H7 (cell line): ENCODE data around the gene CNTFR. TPM values are rescaled to one million over a fixed set of nuclear protein-coding genes. Genes with fewer than 3 reads are reported as not detected.

Experiments
- DNase-seq: peaks from one replicate; pipeline ENCODE4 v3.0.0; 2012
- H3K27me3 ChIP-seq: 2 replicates; pipeline ENCODE4 v1.6.0; 2011; ENCODE audit warnings: mild to moderate bottlenecking, low read length; ENCODE audit not compliant: control insufficient read depth, insufficient read depth
- H3K36me3 ChIP-seq: replicated peaks from 2 replicates; pipeline ENCODE4 v1.5.1; 2011; ENCODE audit warnings: low read length; ENCODE audit not compliant: control insufficient read depth, insufficient read depth
- H3K4me3 ChIP-seq: 2 replicates; pipeline ENCODE4 v1.5.1; 2011; ENCODE audit warnings: low read depth, mild to moderate bottlenecking, control low read depth, low read length, moderate library complexity; ENCODE audit not compliant: insufficient read depth
- total RNA-seq: library from RNA; depleted of rRNA; stranded (reverse); fragments of >200 nt; shearing (Covaris generic); gene quantifications from 2 replicates; pipeline ENCODE4 v1.2.3, GENCODE V29; 2014

The CNTFR gene
- total RNA-seq, 1 experiment from 2014 or later, result 43.2 TPM

DNA sequence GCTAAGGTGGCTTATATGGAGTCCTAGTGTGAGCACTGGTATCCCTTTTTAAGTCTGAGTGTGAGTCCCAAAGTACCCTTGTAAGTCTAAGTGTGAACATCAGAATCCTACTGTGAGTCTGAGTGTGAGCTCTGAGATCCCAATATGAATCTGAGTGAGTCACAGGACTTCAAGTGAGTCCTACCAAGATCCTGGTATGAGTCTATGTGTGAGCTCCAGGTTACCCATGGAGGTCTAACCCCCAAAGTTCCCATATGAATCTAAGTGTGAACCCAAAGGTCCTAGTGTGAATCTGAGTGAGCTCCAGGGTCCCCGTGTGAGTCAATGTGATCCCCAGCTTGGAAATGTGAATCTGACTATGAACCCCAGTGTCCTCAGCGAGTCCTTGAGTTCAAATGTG, 2.3 kb downstream of the CNTFR start:
- Histone ChIP-seq H3K36me3 (no peaks in the 10 kb centered on the region), H3K27me3 (peaks cover 86% of the 10 kb centered on the region), H3K4me3 (no peak overlapping the region)
- DNase-seq, result no peak

GRCh38 chr9:34585946-34586669, 3.4 kb downstream of the CNTFR start:
- H3K36me3 ChIP-seq, result no peaks in the 10 kb centered on the region
- no peak overlapping the region for H3K4me3 ChIP-seq
- DNase-seq, result no peak
- H3K27me3 ChIP-seq, result peaks cover 78% of the 10 kb centered on the region

DNA sequence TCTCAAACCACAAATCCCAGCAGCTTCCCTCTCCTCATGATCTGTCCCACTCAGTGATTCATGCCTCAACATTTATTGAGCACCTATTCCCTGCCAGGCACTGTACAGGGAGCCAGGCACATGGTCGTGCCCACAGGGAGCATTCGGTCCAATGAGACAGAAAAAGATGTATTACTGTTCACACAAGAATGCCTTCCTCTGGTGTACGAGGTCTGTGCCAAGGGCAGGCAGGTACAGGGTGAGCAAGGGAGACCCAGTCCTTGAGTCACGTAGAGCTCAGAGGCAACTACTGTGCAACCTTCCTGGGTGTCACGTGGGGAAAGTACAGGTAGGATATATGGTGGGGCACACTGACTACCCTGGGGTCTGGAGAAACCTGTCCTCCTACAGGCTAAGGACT, 4.6 kb downstream of the CNTFR start:
- no peak for DNase-seq
- Histone ChIP-seq H3K36me3 (no peaks in the 10 kb centered on the region), H3K27me3 (peaks cover 77% of the 10 kb centered on the region), H3K4me3 (no peak overlapping the region)

GRCh38 chr9:34582787-34583186, 6.7 kb downstream of the CNTFR start:
- Histone ChIP-seq H3K27me3 (peaks cover 76% of the 10 kb centered on the region), H3K36me3 (no peaks in the 10 kb centered on the region), H3K4me3 (no peak overlapping the region)
- no peak for DNase-seq

- Histone ChIP-seq H3K36me3 (no peaks in the 10 kb centered on the region), H3K27me3 (peaks cover 68% of the 10 kb centered on the region), H3K4me3 (no peak overlapping the region)
- no peak for DNase-seq
Measured at GRCh38 chr9:34581318-34581717, 8.2 kb downstream of the CNTFR start.

- H3K27me3 ChIP-seq, result peaks cover 60% of the 10 kb centered on the region
- no peak overlapping the region for H3K4me3 ChIP-seq
- DNase-seq, result peak; percentile 67
- H3K36me3 ChIP-seq, result no peaks in the 10 kb centered on the region
Measured at GRCh38 chr9:34580358-34580757, 9.2 kb downstream of the CNTFR start.

GRCh38 chr9:34579808-34580163, 9.7 kb downstream of the CNTFR start:
- Histone ChIP-seq H3K27me3 (peaks cover 54% of the 10 kb centered on the region), H3K36me3 (no peaks in the 10 kb centered on the region), H3K4me3 (no peak overlapping the region)
- peak; percentile 32 for DNase-seq

DNA sequence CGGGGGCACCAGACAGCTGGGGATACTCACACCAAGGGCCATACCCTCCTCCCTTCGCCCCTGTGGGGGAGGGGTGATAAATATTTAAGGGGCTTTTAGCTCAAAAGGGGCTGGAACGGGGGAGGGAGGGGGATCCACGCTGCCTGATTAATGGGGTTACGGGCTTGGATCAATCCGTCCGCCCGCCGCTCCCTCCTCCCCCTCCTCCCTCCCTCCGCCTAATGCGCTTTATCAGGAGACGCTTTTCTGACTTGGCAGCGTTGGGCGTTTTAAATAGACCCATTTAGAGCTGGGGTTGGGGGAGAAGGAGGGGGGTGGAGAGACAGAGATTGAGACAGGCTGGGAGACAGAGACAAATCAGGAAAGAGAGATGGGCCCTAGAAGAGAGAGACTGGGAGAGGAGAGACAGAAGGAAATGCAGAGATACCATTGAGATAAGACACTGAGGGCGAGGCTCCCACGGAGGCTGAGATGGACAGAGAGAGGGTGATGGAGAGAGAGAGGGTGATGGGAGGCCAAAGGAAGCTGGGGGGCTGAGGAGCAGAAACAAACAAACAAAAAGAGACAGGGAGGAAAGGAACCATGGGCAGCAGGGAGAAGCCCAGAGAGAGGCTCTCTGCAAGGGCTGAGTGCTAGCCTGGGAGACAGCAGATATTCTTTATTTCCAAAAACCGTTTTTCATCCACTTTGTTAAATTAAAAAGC, 10.3 kb downstream of the CNTFR start:
- H3K27me3 ChIP-seq, result peaks cover 49% of the 10 kb centered on the region
- no peaks in the 10 kb centered on the region for H3K36me3 ChIP-seq
- peak; percentile 81 for DNase-seq
- H3K4me3 ChIP-seq, result peak overlapping the region; percentile 16; the same call in 1 of the 2 replicates

GRCh38 chr9:34578241-34579103, 11.1 kb downstream of the CNTFR start:
- peak; percentile 91 for DNase-seq
- H3K27me3 ChIP-seq, result peaks cover 44% of the 10 kb centered on the region
- H3K36me3 ChIP-seq, result no peaks in the 10 kb centered on the region
- H3K4me3 ChIP-seq, result peak overlapping the region; percentile 44

DNA sequence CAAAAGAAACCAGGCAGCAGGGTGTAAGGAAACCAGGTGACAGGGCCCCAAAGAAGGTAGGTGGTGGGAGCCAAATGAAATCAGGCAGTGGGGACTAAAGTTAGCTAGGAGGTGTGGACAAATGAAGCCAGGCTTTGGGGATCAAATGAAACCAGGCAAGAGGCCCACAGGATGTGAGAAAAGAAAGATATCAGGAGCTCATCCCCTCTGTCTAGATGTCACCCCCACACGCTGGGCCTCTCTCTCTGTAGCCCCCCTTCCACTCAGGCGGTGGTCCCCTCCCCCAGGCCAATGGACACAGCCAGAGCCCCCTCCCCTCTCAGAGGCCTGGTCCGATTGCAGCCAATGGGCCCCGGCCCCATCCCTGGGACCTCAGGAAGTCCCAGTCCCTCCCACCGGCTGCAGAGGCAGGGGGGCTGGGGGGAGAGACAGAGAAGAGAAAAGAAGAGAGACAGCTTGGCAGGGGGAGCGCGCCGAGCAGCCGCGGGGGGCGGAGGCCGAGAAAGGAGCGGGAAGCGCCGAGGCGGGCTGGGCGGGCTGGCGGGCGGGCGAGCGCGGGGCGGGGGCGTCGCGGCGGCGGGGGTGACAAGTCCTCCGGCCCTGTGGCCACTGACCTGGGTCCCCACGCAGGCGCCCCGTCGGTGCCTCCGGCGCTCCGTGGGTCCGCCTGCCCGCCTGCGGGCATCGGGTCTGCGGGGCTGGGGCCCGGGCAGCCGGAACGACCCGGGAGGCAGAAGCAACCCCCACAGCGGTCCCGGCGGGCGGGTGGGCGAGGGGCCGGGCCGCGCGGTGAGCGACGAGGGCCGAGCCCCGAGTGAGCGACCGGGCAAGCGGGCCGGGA, 11.9 kb downstream of the CNTFR start:
- DNase-seq, result peak; percentile 91
- peaks cover 41% of the 10 kb centered on the region for H3K27me3 ChIP-seq

GRCh38 chr9:34576597-34577399, 12.7 kb downstream of the CNTFR start:
- H3K36me3 ChIP-seq, result no peaks in the 10 kb centered on the region
- no peak overlapping the region for H3K4me3 ChIP-seq
- H3K27me3 ChIP-seq, result peaks cover 40% of the 10 kb centered on the region
- DNase-seq, result peak; percentile 88

More for the DNA sequence above, 11.9 kb downstream of the CNTFR start:
- H3K4me3 ChIP-seq, result peak overlapping the region; percentile 44
- H3K36me3 ChIP-seq, result no peaks in the 10 kb centered on the region

DNA sequence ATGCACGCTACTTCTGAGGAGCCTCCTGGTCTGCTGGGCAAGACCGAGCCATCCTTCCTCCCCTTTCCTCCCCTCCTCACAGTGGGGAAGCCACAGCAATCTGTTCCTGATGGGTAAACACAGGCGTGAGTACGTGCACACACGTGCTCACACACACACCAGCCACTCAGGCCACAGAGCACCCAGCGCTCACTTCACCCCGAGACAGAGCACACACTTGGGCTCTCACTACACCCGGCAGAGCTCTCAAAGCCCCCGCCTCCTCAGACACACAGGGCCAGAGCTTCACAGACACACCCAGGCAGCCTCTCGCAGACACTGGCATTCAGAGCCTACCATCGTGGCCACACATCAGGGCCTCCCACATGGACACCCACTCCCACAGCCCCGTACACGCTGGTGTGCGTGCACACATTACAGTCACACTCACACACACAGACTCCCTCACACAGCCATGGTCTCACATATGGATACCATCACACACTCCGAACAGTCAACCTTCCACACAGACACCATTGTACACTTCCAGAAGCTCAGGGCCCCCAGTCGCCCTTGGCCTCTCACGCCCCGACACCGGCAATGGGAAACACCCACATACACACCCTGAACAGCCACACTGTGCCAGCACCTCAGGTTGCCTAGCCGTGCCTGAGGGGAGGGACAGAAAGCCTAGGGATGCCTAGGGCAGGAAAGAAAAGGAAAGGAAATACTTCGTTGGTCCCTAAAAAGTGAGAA, 13.5 kb downstream of the CNTFR start:
- H3K4me3 ChIP-seq, result no peak overlapping the region
- H3K27me3 ChIP-seq, result peaks cover 37% of the 10 kb centered on the region
- DNase-seq, result no peak
- H3K36me3 ChIP-seq, result no peaks in the 10 kb centered on the region

- no peak for DNase-seq
- Histone ChIP-seq H3K27me3 (peaks cover 30% of the 10 kb centered on the region), H3K36me3 (no peaks in the 10 kb centered on the region), H3K4me3 (no peak overlapping the region)
Measured at GRCh38 chr9:34575241-34575640, 14.3 kb downstream of the CNTFR start.
